Omental fat pad (tissue), 4 donors: Measurements from ENCODE around the gene IL17RC. TPM values are rescaled to one million over a fixed set of nuclear protein-coding genes. Genes with fewer than 3 reads are reported as not detected.

Experiments used
- ATAC-seq: fragments of 150-250 bp; one replicate; pipeline ENCODE4 v1.9.1; 2016; ENCODE audit warnings: mild to moderate bottlenecking, moderate library complexity; ENCODE audit not compliant: low FRiP score
- DNase-seq: peaks from one replicate; pipeline ENCODE4 v3.0.0-alpha.2; 2019; ENCODE audit warnings: low spot score
- total RNA-seq, 4 donors: library from RNA; depleted of rRNA; stranded (reverse); fragments of >200 nt; gene quantifications; one replicate each; pipeline ENCODE4 v1.1.0, GENCODE V29; 2016
- TF ChIP-seq, protein P1 (sequence below), 3 donors: fragments of 450-650 bp; IDR thresholded peaks; one replicate each; pipeline ENCODE4 v1.5.1; 2016 to 2017; ENCODE audit warnings: antibody characterized with exemption in 3 of 3, mild to moderate bottlenecking in 3 of 3, moderate library complexity in 2 of 3

The IL17RC gene
- total RNA-seq, 4 donors from 2014 or later = 53.4 to 97.6 (median 58.2) TPM

DNA sequence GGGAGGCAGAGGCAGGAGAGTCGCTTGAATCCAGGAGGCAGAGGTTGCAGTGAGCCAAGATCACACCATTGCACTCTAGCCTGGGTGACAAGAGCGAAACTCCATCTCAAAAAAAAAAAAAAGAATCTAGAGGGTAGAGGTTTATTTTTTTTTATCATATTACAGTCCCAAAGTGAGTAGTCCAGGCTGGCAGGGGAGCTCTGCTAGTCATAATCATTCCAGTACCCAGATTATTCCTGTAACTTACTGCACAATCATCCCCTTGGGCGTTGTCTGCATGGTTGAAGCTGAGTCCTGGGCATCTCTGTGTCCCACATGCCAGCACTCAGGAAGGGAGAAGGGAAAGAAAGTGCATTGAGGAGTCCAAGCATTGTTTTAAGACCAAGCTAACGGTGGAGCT, 25.3 kb downstream of the IL17RC start:
- DNase-seq (no peak), ATAC-seq (no peak)
- TF ChIP-seq, protein P1, sequence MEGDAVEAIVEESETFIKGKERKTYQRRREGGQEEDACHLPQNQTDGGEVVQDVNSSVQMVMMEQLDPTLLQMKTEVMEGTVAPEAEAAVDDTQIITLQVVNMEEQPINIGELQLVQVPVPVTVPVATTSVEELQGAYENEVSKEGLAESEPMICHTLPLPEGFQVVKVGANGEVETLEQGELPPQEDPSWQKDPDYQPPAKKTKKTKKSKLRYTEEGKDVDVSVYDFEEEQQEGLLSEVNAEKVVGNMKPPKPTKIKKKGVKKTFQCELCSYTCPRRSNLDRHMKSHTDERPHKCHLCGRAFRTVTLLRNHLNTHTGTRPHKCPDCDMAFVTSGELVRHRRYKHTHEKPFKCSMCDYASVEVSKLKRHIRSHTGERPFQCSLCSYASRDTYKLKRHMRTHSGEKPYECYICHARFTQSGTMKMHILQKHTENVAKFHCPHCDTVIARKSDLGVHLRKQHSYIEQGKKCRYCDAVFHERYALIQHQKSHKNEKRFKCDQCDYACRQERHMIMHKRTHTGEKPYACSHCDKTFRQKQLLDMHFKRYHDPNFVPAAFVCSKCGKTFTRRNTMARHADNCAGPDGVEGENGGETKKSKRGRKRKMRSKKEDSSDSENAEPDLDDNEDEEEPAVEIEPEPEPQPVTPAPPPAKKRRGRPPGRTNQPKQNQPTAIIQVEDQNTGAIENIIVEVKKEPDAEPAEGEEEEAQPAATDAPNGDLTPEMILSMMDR (IDR thresholded peaks at IDR 0.05) = no peak

DNA sequence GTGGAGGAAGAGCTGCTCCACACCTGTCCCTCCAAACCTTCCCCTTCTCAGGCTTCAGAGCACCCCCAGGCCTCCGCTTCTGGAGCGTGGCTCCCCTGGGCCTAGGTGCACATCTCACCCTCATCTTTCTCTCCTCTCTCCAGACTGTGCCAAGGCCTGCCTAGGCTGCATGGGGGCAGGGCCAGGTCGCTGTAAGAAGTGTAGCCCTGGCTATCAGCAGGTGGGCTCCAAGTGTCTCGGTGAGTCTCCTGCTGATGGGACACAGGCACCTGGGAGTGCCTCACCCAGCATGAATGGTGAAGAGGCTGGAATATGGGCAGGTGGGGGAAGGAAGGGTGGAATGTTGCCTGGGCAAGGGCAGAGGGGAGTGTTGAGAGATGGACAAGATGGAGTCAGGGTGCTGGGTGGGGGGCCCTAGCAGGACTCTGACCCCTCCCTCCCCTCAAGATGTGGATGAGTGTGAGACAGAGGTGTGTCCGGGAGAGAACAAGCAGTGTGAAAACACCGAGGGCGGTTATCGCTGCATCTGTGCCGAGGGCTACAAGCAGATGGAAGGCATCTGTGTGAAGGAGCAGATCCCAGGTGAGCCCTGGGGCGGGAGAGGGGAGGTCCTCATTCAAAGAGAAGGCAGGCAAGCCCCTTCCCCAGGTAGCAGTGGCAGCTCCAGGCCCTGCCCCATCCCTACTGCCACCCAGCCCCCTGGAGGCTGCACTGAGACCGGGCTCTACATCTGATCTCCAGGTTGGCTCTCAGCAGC, 26.2 kb downstream of the IL17RC start:
- TF ChIP-seq, protein P1 (IDR thresholded peaks at IDR 0.05) = no peak
- DNase-seq (no peak), ATAC-seq (no peak)

DNA sequence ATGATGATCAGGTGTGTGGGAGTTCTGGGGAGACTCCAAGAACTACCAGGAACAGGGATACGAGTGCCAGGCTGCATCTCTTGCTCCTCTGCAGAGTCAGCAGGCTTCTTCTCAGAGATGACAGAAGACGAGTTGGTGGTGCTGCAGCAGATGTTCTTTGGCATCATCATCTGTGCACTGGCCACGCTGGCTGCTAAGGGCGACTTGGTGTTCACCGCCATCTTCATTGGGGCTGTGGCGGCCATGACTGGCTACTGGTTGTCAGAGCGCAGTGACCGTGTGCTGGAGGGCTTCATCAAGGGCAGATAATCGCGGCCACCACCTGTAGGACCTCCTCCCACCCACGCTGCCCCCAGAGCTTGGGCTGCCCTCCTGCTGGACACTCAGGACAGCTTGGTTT, 27.4 kb downstream of the IL17RC start:
- no peak for DNase-seq
- TF ChIP-seq, protein P1 (IDR thresholded peaks at IDR 0.05) = no peak
- no peak for ATAC-seq

DNA sequence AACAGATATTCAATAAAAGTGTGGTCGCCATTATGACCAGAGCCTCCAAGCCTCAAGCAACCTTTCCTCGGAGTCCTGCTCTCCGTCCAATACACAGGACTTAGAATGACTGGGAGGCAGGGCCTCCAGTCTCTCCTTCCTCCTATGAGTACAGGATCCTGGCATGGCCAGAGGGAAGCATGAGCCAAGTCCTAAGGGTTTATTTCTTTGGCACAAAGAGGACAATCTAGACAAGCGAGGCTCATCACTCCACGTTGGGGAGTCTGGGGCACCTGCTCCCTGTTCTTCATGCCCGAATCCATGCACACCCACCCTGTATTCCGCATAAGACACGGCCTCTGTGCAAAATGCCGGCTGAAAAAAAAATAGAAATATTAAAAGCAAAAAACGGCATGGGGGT, 28.5 kb downstream of the IL17RC start:
- no peak for DNase-seq
- TF ChIP-seq, protein P1 (IDR thresholded peaks at IDR 0.05) = no peak
- ATAC-seq = no peak

DNA sequence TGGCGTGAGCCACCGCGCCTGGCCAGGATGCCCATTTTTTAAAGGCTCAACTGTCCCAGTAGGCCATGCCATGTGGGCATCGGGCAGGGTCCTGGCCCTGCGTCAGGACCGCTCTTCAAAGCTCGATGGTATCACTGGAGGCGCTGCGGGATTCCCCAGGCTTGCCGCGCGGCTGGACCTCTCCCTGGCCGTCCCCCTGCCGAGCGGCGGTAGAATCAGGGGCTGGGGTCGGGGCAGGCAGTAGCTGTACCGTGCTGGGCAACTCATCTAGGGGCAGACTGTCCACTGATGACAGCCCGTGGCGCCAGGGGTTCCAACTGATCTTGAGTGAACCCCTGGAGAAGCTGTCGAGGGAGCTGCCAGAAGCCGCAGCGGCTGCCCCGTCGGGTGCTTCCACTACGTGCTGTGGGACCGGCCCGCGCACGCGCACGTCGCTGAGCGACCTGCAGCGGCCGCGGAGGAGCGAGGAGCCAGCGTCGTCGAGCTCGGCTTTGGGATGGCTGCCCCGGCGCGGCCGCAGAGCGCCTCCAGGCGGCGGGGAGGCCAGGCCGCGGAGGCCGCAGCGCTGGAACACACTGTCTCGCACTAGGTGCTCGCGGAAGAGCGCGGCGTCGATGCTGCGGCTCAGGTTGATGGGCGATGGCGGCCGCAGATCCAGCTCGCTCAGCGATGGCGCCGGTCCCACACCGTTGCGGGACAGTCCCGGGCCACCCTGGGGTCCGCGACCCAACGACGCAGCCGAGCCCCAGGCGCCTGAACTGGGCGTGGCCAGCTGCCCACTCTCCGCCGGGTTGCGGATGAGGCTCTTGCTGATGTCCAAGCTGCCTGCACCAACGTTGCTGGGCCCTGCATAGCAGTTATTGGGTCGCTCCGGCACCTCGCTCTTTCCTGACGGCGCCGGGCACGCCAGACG, 29.5 kb downstream of the IL17RC start:
- DNase-seq (peak; percentile 66), ATAC-seq (peak; percentile 94)
- TF ChIP-seq, protein P1 (IDR thresholded peaks at IDR 0.05) = peak in 1 of 3 donors; percentile 56

DNA sequence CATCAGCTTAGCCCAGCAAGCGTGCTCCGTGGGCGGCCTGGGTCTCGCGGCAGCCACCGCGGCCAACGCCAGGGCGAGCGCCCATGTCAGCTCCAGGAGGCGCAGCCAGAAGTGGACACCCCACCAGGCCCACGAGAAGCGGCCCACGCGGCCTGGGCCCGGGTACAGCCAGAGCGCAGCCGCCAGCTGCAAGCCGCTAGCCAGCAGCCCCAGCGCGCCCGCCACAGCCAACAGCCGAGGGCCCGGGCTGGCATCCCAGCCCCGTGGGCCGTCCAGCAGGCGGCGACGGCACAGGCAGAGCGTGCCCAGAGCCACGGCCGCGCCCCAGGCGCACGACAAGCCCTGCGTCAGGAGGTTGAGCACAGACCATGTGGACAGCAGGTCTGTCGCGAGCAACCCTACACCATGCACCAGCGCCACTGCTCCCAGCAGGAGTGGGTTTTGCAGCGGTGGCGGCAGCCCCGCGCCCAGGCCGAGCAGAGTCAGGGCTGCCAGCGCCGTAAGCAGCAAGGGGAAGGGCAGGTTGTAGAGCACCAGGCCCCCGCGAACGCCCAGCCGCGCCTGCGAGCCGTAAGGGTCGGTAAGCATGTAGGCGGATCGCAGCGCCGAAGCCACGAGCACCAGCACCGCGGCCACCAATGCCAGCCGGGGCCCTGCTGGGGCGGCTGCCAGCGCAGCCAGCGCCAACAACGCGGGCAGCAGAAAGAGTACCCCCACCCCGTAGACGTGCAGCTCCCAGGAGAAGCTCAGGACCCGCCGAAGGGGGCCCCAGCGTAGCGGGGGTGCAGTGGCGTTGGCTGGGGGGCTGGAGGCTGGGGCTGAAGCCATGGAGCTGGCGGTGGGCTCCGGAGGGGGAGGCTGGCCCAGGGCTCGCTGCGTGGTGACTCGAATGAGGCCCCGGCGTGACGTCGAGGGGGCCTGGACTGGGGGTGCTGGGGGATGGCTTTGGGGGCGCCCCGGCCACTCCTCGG, 30.4 kb downstream of the IL17RC start:
- DNase-seq = no peak
- peak; percentile 67 for ATAC-seq
- TF ChIP-seq, protein P1 (IDR thresholded peaks at IDR 0.05) = no peak
